Stimulated activated effector memory CD8-positive, alpha-beta T cell treated with anti-CD3 and anti-CD28 coated beads, Interleukin-12 subunit alpha, Interleukin-12 subunit beta, amount 100 ng/mL, for 72 hours (primary cell): ENCODE data around the gene ACVR1.

Experiments used
- ATAC-seq: fragments of 150-1000 bp; cut with Tn5 transposase; 2 replicates; pipeline ENCODE4 v1.10.0; 2021
- DNase-seq, 2 donors: peaks; one replicate each; pipeline ENCODE4 v3.0.0; 2021 to 2022; ENCODE audit warnings: low spot score in 2 of 2
- H3K27ac Mint-ChIP-seq: one replicate; pipeline ENCODE4 v1.8.0; 2022; ENCODE audit warnings: mild to moderate bottlenecking, mixed read lengths
- H3K36me3 Mint-ChIP-seq: one replicate; pipeline ENCODE4 v1.8.0; 2022; ENCODE audit warnings: mild to moderate bottlenecking, mixed read lengths
- H3K4me1 Mint-ChIP-seq: one replicate; pipeline ENCODE4 v1.8.0; 2022; ENCODE audit warnings: mixed read lengths
- H3K4me3 Mint-ChIP-seq: one replicate; pipeline ENCODE4 v1.8.0; 2022; ENCODE audit warnings: mild to moderate bottlenecking, mixed read lengths
- H3K9me3 Mint-ChIP-seq: one replicate; pipeline ENCODE4 v1.8.0; 2022; ENCODE audit warnings: mixed read lengths

ACVR1 gene

GRCh38 chr2:157785866-157786662 is 90.1 kb downstream of the ACVR1 start:
- Mint-ChIP-seq H3K9me3 (no peaks in the 10 kb centered on the region), H3K27ac (no peak overlapping the region), H3K36me3 (no peaks in the 10 kb centered on the region), H3K4me1 (peaks cover 24% of the 10 kb centered on the region), H3K4me3 (no peak overlapping the region)
- DNase-seq (no peak), ATAC-seq (no peak)

GRCh38 chr2:157785200-157785599 is 90.9 kb downstream of the ACVR1 start:
- no peak overlapping the region for H3K27ac Mint-ChIP-seq
- no peak overlapping the region for H3K4me3 Mint-ChIP-seq
- H3K9me3 Mint-ChIP-seq = no peaks in the 10 kb centered on the region
- DNase-seq (no peak), ATAC-seq (no peak)
- peaks cover 24% of the 10 kb centered on the region for H3K4me1 Mint-ChIP-seq
- H3K36me3 Mint-ChIP-seq = peaks cover 6% of the 10 kb centered on the region

GRCh38 chr2:157784823-157785175 is 91.3 kb downstream of the ACVR1 start:
- Mint-ChIP-seq H3K36me3 (peaks cover 10% of the 10 kb centered on the region), H3K27ac (no peak overlapping the region), H3K4me3 (no peak overlapping the region), H3K4me1 (peaks cover 24% of the 10 kb centered on the region), H3K9me3 (no peaks in the 10 kb centered on the region)
- ATAC-seq (no peak), DNase-seq (no peak)

GRCh38 chr2:157784169-157784822 is 91.8 kb downstream of the ACVR1 start:
- no peak overlapping the region for H3K4me3 Mint-ChIP-seq
- no peaks in the 10 kb centered on the region for H3K9me3 Mint-ChIP-seq
- H3K36me3 Mint-ChIP-seq = peaks cover 10% of the 10 kb centered on the region
- peaks cover 24% of the 10 kb centered on the region for H3K4me1 Mint-ChIP-seq
- DNase-seq (no peak), ATAC-seq (peak; percentile 26)
- H3K27ac Mint-ChIP-seq = no peak overlapping the region

- Mint-ChIP-seq H3K9me3 (no peaks in the 10 kb centered on the region), H3K36me3 (peaks cover 10% of the 10 kb centered on the region), H3K27ac (no peak overlapping the region), H3K4me1 (peaks cover 24% of the 10 kb centered on the region), H3K4me3 (no peak overlapping the region)
- DNase-seq (no peak), ATAC-seq (no peak)
Observed at GRCh38 chr2:157783245-157783644, 92.9 kb downstream of the ACVR1 start.

- DNase-seq (no peak), ATAC-seq (peak; percentile 51)
- Mint-ChIP-seq H3K36me3 (peaks cover 19% of the 10 kb centered on the region), H3K27ac (no peak overlapping the region), H3K4me1 (peaks cover 24% of the 10 kb centered on the region), H3K9me3 (no peaks in the 10 kb centered on the region), H3K4me3 (no peak overlapping the region)
Observed at GRCh38 chr2:157782057-157782845, 93.9 kb downstream of the ACVR1 start.

GRCh38 chr2:157780211-157780610 is 95.9 kb downstream of the ACVR1 start:
- H3K36me3 Mint-ChIP-seq = peaks cover 29% of the 10 kb centered on the region
- no peak overlapping the region for H3K4me3 Mint-ChIP-seq
- H3K4me1 Mint-ChIP-seq = peaks cover 24% of the 10 kb centered on the region
- H3K27ac Mint-ChIP-seq = no peak overlapping the region
- H3K9me3 Mint-ChIP-seq = no peaks in the 10 kb centered on the region
- no peak for ATAC-seq
- no peak for DNase-seq

- H3K4me1 Mint-ChIP-seq = peaks cover 24% of the 10 kb centered on the region
- no peak for DNase-seq
- H3K4me3 Mint-ChIP-seq = no peak overlapping the region
- H3K27ac Mint-ChIP-seq = no peak overlapping the region
- H3K36me3 Mint-ChIP-seq = peaks cover 31% of the 10 kb centered on the region
- ATAC-seq = no peak
- H3K9me3 Mint-ChIP-seq = no peaks in the 10 kb centered on the region
Observed at GRCh38 chr2:157779794-157780193, 96.3 kb downstream of the ACVR1 start.

- ATAC-seq = no peak
- H3K9me3 Mint-ChIP-seq = no peaks in the 10 kb centered on the region
- DNase-seq = peak in 1 of 2 donors; percentile 12
- peaks cover 11% of the 10 kb centered on the region for H3K4me1 Mint-ChIP-seq
- H3K27ac Mint-ChIP-seq = no peak overlapping the region
- H3K4me3 Mint-ChIP-seq = no peak overlapping the region
- H3K36me3 Mint-ChIP-seq = peaks cover 48% of the 10 kb centered on the region
Observed at GRCh38 chr2:157777427-157777826, 98.7 kb downstream of the ACVR1 start.

- H3K27ac Mint-ChIP-seq = no peak overlapping the region
- no peaks in the 10 kb centered on the region for H3K9me3 Mint-ChIP-seq
- H3K4me3 Mint-ChIP-seq = no peak overlapping the region
- H3K4me1 Mint-ChIP-seq = no peaks in the 10 kb centered on the region
- DNase-seq = no peak
- ATAC-seq = no peak
- H3K36me3 Mint-ChIP-seq = peaks cover 61% of the 10 kb centered on the region
Observed at GRCh38 chr2:157771234-157771633, 104.9 kb downstream of the ACVR1 start.

GRCh38 chr2:157769856-157770255 is 106.3 kb downstream of the ACVR1 start:
- Mint-ChIP-seq H3K36me3 (peaks cover 65% of the 10 kb centered on the region), H3K27ac (no peak overlapping the region), H3K4me3 (no peak overlapping the region), H3K4me1 (no peaks in the 10 kb centered on the region), H3K9me3 (no peaks in the 10 kb centered on the region)
- DNase-seq (no peak), ATAC-seq (no peak)

GRCh38 chr2:157764386-157764785 is 111.7 kb downstream of the ACVR1 start:
- peaks cover 43% of the 10 kb centered on the region for H3K36me3 Mint-ChIP-seq
- ATAC-seq (no peak), DNase-seq (no peak)
- no peak overlapping the region for H3K27ac Mint-ChIP-seq
- H3K4me3 Mint-ChIP-seq = no peak overlapping the region
- no peaks in the 10 kb centered on the region for H3K4me1 Mint-ChIP-seq
- H3K9me3 Mint-ChIP-seq = no peaks in the 10 kb centered on the region

- Mint-ChIP-seq H3K4me1 (no peaks in the 10 kb centered on the region), H3K27ac (no peak overlapping the region), H3K9me3 (no peaks in the 10 kb centered on the region), H3K4me3 (no peak overlapping the region), H3K36me3 (peaks cover 38% of the 10 kb centered on the region)
- DNase-seq (no peak), ATAC-seq (no peak)
Observed at GRCh38 chr2:157761520-157761919, 114.6 kb downstream of the ACVR1 start.

- DNase-seq = no peak
- no peak for ATAC-seq
- Mint-ChIP-seq H3K27ac (no peak overlapping the region), H3K9me3 (no peaks in the 10 kb centered on the region), H3K4me3 (no peak overlapping the region), H3K36me3 (peaks cover 38% of the 10 kb centered on the region), H3K4me1 (no peaks in the 10 kb centered on the region)
Observed at GRCh38 chr2:157760949-157761348, 115.2 kb downstream of the ACVR1 start.

- Mint-ChIP-seq H3K4me1 (no peaks in the 10 kb centered on the region), H3K9me3 (no peaks in the 10 kb centered on the region), H3K27ac (no peak overlapping the region), H3K4me3 (no peak overlapping the region), H3K36me3 (peaks cover 30% of the 10 kb centered on the region)
- no peak for ATAC-seq
- no peak for DNase-seq
Observed at GRCh38 chr2:157759855-157760254, 116.3 kb downstream of the ACVR1 start.
